Measurements from ENCODE around the gene ADAD2.

ADAD2 gene

DNA sequence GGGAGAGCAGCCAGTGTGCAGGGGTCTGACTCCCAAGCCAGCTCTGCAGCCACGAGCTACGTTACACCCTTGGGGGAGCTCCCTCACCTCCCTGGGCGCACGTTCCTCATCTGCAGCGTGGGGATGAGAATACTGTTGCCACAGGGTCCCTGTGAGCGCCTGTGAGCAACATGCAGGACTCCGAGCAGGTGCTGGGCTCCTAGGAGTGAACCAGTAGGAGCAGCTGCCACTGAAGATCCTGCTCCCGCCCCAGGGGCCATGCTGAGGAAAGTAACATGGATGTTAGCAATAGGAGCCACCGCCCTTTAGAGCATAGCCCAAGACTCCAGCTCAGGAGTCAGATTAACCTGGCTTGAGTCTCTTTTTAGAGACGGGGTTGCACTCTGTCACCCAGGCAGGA is 29.9 kb upstream of the ADAD2 start:
- Mint-ChIP-seq H3K27me3 (peaks cover 68% of the 10 kb centered on the region), H3K9me3 (no peaks in the 10 kb centered on the region), H3K4me1 (no peaks in the 10 kb centered on the region)

GRCh38 chr16:84161801-84162200 is 29.2 kb upstream of the ADAD2 start:
- Mint-ChIP-seq H3K27me3 (peaks cover 61% of the 10 kb centered on the region), H3K9me3 (no peaks in the 10 kb centered on the region), H3K36me3 (ENCODE audit: insufficient read depth) (no peaks in the 10 kb centered on the region), H3K4me1 (no peaks in the 10 kb centered on the region), H3K4me3 (no peak overlapping the region), H3K27ac (ENCODE audit: low read depth) (no peak overlapping the region)
- no peak for DNase-seq (ENCODE audit: low spot score in 2 of 2)
- no peak for ATAC-seq (replicated peaks; ENCODE audit: extremely low read depth, poor library complexity, severe bottlenecking)

More for the DNA sequence above, 29.9 kb upstream of the ADAD2 start:
- DNase-seq (ENCODE audit: low spot score in 2 of 2) (no peak), ATAC-seq (replicated peaks; ENCODE audit: extremely low read depth, poor library complexity, severe bottlenecking) (no peak)
- no peak overlapping the region for H3K4me3 Mint-ChIP-seq
- no peaks in the 10 kb centered on the region for H3K36me3 Mint-ChIP-seq (ENCODE audit: insufficient read depth)
- H3K27ac Mint-ChIP-seq (ENCODE audit: low read depth) = no peak overlapping the region

GRCh38 chr16:84165746-84166145 is 25.2 kb upstream of the ADAD2 start:
- ATAC-seq (replicated peaks; ENCODE audit: extremely low read depth, poor library complexity, severe bottlenecking) (no peak), DNase-seq (ENCODE audit: low spot score in 2 of 2) (no peak)
- Mint-ChIP-seq H3K27ac (ENCODE audit: low read depth) (no peak overlapping the region), H3K4me1 (no peaks in the 10 kb centered on the region), H3K27me3 (peaks cover 56% of the 10 kb centered on the region), H3K9me3 (no peaks in the 10 kb centered on the region), H3K36me3 (ENCODE audit: insufficient read depth) (no peaks in the 10 kb centered on the region), H3K4me3 (no peak overlapping the region)

DNA sequence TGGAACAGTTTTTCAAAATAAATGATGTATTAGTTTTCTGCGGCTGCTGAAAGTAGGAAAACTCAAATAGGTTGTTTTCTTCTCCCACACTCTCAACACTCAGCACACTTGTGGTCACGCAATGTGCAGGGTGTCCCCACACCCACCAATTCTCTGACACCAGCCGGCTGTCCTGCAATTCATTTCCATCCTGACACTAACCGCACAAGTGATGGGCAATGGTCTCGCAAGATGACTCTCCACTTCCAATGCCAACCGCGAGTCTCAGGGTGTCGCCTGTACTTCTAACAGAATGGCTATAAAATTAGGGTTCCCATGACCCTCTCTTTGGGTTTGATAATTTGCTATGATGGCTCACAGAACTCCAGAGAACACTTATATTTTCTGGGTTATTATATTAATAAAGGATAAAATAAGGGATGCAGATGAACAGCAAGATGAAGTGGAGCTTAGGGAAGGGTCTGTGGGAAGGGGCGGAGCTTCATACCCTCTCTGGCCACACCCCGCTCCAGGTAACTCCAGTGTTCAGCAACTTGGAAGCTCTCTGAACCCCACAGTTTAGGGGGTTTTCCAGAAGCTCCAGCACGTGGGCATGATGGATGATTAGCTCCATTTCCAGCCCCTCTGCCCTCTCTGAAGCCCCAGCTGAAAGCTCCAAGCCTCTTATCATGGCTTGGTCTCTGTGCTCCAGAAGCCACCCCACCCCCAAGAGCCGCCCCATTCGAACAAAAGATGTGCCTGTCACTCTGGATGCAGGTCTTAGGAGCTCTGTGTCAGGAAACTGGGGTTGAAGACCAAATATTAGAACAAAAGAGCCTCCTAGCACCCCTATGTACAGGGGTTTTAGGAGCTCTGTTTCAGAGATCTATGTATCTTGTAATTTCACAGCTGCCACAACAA is 23.9 kb upstream of the ADAD2 start:
- Mint-ChIP-seq H3K4me1 (no peaks in the 10 kb centered on the region), H3K36me3 (ENCODE audit: insufficient read depth) (no peaks in the 10 kb centered on the region), H3K4me3 (no peak overlapping the region), H3K27me3 (peaks cover 47% of the 10 kb centered on the region), H3K27ac (ENCODE audit: low read depth) (no peak overlapping the region), H3K9me3 (no peaks in the 10 kb centered on the region)
- DNase-seq (ENCODE audit: low spot score in 2 of 2) = no peak
- no peak for ATAC-seq (replicated peaks; ENCODE audit: extremely low read depth, poor library complexity, severe bottlenecking)

DNA sequence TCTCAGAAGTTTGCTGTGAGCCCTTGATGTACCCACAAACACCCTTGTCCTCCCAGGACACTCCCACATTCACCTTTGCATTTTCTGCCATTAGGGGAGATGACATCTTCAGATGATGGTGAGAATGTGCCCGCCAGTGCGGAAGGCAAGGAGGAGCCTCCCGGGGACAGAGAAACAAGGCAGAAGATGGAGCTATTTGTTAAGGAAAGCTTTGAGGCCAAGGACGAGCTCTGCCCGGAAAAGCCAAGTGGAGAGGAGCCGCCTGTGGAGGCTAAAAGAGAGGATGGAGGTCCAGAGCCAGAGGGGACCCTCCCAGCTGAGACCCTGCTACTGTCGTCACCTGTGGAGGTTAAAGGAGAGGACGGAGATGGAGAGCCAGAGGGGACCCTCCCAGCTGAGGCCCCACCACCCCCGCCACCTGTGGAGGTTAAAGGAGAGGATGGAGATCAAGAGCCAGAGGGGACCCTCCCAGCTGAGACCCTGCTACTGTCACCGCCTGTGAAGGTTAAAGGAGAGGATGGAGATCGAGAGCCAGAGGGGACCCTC is 21.1 kb upstream of the ADAD2 start:
- Mint-ChIP-seq H3K27ac (ENCODE audit: low read depth) (no peak overlapping the region), H3K9me3 (no peaks in the 10 kb centered on the region), H3K36me3 (ENCODE audit: insufficient read depth) (no peaks in the 10 kb centered on the region), H3K4me1 (no peaks in the 10 kb centered on the region), H3K4me3 (no peak overlapping the region), H3K27me3 (peaks cover 35% of the 10 kb centered on the region)
- no peak for ATAC-seq (replicated peaks; ENCODE audit: extremely low read depth, poor library complexity, severe bottlenecking)
- no peak for DNase-seq (ENCODE audit: low spot score in 2 of 2)

GRCh38 chr16:84174396-84174795 is 16.6 kb upstream of the ADAD2 start:
- H3K27ac Mint-ChIP-seq (ENCODE audit: low read depth) = no peak overlapping the region
- H3K36me3 Mint-ChIP-seq (ENCODE audit: insufficient read depth) = peaks cover 3% of the 10 kb centered on the region
- H3K27me3 Mint-ChIP-seq = peaks cover 11% of the 10 kb centered on the region
- DNase-seq (ENCODE audit: low spot score in 2 of 2) = no peak
- no peak overlapping the region for H3K4me3 Mint-ChIP-seq
- H3K4me1 Mint-ChIP-seq = peaks cover 7% of the 10 kb centered on the region
- ATAC-seq (replicated peaks; ENCODE audit: extremely low read depth, poor library complexity, severe bottlenecking) = no peak
- no peaks in the 10 kb centered on the region for H3K9me3 Mint-ChIP-seq

GRCh38 chr16:84175350-84176081 is 15.4 kb upstream of the ADAD2 start:
- H3K36me3 Mint-ChIP-seq (ENCODE audit: insufficient read depth) = peaks cover 8% of the 10 kb centered on the region
- H3K4me3 Mint-ChIP-seq = no peak overlapping the region
- no peaks in the 10 kb centered on the region for H3K9me3 Mint-ChIP-seq
- no peak overlapping the region for H3K27ac Mint-ChIP-seq (ENCODE audit: low read depth)
- H3K4me1 Mint-ChIP-seq = peaks cover 7% of the 10 kb centered on the region
- no peaks in the 10 kb centered on the region for H3K27me3 Mint-ChIP-seq
- DNase-seq (ENCODE audit: low spot score in 2 of 2) (peak; percentile 30 to 42), ATAC-seq (replicated peaks; ENCODE audit: extremely low read depth, poor library complexity, severe bottlenecking) (peak; percentile 79)

DNA sequence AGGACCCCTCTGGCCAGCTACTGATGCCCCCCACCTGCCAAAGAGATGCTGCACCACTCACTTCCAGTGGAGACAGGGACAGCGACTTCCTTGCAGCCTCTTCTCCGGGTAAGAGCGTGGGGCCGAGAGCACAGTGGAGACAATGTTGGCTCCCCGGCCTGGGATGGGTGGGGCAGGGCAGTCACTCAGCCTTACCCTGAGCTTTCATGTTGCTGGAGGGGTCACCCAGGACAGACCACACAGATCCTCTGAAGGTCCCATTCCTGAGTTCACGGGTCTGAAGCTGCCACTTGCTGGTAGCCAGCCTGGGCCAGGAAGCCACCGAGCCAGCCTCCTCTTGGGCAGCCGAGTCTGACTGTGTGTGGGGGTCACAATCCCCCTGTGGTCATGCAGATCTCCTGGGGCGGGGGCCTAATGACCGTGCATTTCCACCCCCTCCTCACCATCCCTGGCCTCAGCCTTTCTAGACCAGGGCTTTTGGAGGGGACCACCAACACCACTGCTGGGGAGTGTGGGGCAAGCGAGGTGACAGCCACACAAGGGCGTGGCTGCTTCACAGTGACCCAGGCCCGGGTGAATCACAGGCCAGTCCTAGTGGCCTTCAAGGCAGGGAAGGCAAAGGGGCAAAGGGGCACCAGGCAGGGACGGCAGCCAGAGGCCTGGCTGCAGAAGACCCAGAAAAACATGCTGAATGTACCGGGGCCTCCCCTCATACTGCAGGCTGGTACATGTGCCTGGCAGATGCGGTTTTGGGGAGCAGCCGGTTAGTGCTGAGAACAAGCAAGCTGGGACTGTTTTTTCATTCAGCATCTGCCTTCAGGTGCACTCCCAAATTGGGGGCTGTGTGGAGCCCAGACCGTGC is 14.5 kb upstream of the ADAD2 start:
- DNase-seq (ENCODE audit: low spot score in 2 of 2) (no peak), ATAC-seq (replicated peaks; ENCODE audit: extremely low read depth, poor library complexity, severe bottlenecking) (no peak)
- peaks cover 8% of the 10 kb centered on the region for H3K36me3 Mint-ChIP-seq (ENCODE audit: insufficient read depth)
- no peak overlapping the region for H3K4me3 Mint-ChIP-seq
- H3K27ac Mint-ChIP-seq (ENCODE audit: low read depth) = no peak overlapping the region
- H3K9me3 Mint-ChIP-seq = no peaks in the 10 kb centered on the region
- no peaks in the 10 kb centered on the region for H3K27me3 Mint-ChIP-seq
- peaks cover 7% of the 10 kb centered on the region for H3K4me1 Mint-ChIP-seq

GRCh38 chr16:84177741-84178073 is 13.2 kb upstream of the ADAD2 start:
- Mint-ChIP-seq H3K36me3 (ENCODE audit: insufficient read depth) (peaks cover 8% of the 10 kb centered on the region), H3K27ac (ENCODE audit: low read depth) (no peak overlapping the region), H3K27me3 (no peaks in the 10 kb centered on the region), H3K9me3 (no peaks in the 10 kb centered on the region), H3K4me3 (no peak overlapping the region), H3K4me1 (peaks cover 7% of the 10 kb centered on the region)
- DNase-seq (ENCODE audit: low spot score in 2 of 2) = no peak
- no peak for ATAC-seq (replicated peaks; ENCODE audit: extremely low read depth, poor library complexity, severe bottlenecking)

DNA sequence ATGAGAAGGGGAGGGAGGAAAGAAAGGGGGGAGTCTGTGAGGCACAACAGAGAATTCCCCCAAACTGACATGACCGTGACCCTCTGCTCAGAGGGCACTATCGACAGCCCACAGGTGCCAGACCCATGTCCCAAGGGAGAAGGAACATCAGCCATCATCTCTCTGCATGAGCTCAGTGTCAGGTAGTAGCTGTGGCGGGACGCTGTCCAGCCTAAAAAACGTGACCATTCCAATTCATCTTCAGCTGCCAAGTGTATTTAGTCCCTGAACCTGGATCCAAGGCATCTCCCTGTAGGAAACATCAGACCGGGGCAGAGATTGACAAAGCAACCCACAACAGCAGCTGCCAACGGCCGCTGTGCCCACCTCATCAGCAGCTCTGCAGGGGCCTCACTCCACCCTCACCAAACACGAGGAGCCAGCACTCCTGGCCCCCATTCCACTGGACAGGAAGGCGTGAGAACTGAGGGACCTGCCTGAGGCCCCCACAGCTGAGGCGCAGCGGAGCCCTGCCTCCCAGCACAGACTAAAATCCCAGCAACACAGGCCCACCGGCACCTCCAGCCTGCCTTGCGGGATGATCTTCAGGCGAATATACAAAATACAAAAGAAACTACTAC is 12.7 kb upstream of the ADAD2 start:
- H3K4me1 Mint-ChIP-seq = peaks cover 7% of the 10 kb centered on the region

DNA sequence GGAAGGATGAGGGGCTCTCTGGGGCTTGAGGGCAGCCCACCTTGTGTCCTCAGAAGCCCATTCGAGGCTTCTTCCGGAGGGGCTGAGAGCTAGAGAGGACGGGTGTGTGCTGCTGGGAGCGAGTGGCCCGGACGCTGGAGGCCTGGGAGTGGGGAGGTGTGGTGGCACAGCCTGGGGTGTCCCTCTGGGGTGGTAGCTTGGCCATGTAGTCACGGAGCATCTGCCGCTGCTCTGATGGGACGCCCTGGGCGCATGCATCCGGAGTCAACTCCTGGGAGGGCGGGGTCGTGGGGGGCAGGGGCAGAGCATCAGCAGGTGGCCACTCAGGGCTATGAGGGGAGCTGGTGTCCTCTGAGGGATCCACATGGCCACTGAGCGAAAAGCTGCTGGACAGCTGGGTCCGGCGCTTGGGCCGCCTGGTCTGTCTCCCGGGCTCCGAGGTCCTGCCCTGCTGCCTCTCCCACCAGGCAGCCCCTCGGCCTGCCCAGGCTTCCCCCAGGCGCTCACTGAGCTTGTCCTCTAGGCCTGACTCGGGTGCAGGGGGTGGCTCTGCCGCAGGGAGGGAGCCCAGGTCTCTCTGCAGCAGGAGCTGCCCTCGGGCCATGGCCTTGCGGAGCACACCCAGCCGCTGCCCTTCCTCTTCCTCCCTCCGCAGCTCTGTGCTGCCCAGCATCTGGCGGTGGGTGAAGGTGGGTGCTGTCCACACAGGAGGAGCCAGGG is 11.9 kb upstream of the ADAD2 start:
- H3K4me3 Mint-ChIP-seq = no peak overlapping the region
- peaks cover 8% of the 10 kb centered on the region for H3K4me1 Mint-ChIP-seq
- H3K27ac Mint-ChIP-seq (ENCODE audit: low read depth) = no peak overlapping the region
- H3K36me3 Mint-ChIP-seq (ENCODE audit: insufficient read depth) = peaks cover 10% of the 10 kb centered on the region
- no peaks in the 10 kb centered on the region for H3K27me3 Mint-ChIP-seq
- no peaks in the 10 kb centered on the region for H3K9me3 Mint-ChIP-seq
- DNase-seq (ENCODE audit: low spot score in 2 of 2) (no peak), ATAC-seq (replicated peaks; ENCODE audit: extremely low read depth, poor library complexity, severe bottlenecking) (no peak)

More for the DNA sequence above, 12.7 kb upstream of the ADAD2 start:
- H3K27me3 Mint-ChIP-seq = no peaks in the 10 kb centered on the region
- no peak overlapping the region for H3K4me3 Mint-ChIP-seq
- H3K27ac Mint-ChIP-seq (ENCODE audit: low read depth) = no peak overlapping the region
- H3K9me3 Mint-ChIP-seq = no peaks in the 10 kb centered on the region
- no peak for ATAC-seq (replicated peaks; ENCODE audit: extremely low read depth, poor library complexity, severe bottlenecking)
- no peak for DNase-seq (ENCODE audit: low spot score in 2 of 2)
- H3K36me3 Mint-ChIP-seq (ENCODE audit: insufficient read depth) = peaks cover 8% of the 10 kb centered on the region

Data from central memory CD8-positive, alpha-beta T cell (primary cell).